CD1c-positive myeloid dendritic cell (primary cell): Measurements from ENCODE around the gene CCDC74B.
"Not testable (repeated sequence)": the region's sequence is repeated elsewhere in the genome, so short reads cannot be mapped to it uniquely, and the experiment has no call there.

Experiments used
- DNase-seq: peaks from one replicate; pipeline ENCODE4 v3.0.0-alpha.2; 2016; ENCODE audit errors: extremely low spot score

CCDC74B gene

GRCh38 chr2:130102597-130103363, 42.1 kb downstream of the CCDC74B start:
- DNase-seq, result not testable (repeated sequence)
